ENCODE measurements around the gene NEGR1.
"Not testable (repeated sequence)": the region's sequence is repeated elsewhere in the genome, so short reads cannot be mapped to it uniquely, and the experiment has no call there.

Gene NEGR1

DNA sequence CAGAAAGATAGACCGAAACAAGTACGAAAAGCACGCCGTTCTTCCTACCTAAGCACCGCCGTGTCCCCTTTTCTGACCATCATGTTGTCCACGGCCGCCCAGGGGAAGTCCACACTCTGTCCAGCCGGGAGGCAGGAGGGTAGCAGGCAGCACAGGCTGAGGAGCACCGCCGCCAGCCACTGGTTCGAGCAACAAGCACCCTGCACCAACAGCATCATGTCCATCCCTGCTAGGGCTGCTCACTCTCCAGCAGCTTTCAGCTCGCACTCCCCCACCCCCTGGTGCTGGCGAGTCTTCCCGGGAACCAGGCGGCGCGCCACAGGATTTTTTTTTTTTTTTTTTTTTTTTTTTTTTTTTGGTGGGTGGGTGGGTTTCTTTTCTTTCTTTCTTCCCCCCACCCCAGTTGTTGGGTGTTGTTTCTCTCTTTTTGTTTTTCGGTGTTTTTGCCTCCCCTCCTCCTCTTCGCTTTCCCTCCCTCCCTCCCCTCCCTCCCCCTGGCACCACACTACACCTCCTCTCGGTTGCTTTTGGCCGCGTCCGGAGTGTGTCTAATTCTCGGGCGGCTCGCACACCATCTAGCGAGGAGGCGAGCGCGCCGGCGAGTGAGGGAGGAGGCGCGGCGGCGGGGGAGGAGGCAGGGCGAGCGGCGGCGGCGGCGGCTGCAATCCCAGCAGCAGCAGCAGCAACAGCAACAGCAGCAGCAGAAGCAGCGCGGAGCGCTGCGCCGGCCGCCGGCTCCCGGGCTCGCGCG, at the start of gene NEGR1:
Gene NEGR1, minus strand, starts transcription at position 269 of the 751 bp plus-strand sequence.
- peak; percentile 49 to 52 for DNase-seq

DNA sequence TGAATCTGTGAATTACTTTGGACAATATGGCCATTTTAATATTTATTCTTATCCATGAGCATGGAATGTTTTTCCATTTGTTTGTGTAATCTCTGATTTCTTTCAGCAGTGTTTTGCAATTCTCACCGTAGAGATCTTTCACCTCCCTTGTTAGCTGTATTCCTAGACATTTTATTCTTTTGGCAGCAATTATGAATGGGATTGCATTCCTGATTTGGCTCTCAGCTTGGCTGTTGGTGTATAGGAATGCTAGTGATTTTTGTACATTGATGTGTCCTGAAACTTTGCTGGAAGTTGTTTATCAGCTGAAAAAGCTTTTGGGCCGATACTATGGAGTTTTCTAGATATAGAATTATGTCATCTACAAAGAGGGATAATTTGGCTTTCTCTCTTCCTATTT, 44.2 kb upstream of the NEGR1 start:
- DNase-seq, result no peak

DNA sequence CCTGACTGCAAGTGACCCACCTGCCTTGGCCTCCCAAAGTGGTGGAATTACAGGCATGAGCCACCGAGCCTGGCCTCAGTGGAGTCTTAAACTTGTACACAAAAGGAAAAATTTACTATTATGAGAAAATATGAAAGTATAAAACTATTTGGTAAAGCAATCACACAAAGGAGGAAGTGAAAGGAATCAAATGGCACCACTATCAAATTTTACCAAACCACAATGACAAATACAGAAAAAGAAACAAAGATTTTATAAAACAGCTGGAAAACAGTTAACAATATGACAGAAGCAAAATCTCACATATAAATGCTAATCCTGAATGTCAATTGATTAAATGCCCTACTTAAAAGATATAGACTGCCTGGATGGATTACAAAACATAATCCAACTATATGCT, 42.1 kb upstream of the NEGR1 start:
- no peak for DNase-seq

DNA sequence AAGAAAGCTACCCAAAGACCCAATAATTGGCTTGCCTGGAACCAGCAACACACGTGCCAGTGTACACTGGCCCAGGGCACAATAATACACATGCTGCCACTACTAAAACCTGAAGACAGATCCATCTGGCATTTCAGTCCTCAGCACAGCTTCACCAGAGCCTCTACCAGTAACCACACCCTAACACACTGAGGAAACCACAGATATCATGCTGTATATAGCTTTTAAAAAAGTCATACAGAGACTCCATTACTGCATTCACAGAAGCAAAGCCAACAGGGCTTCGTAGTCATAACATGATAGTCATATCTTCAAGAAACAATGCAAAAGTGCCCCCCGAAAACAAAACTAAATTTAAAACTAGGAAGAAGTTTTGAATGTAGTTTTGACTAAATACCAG, 40.6 kb upstream of the NEGR1 start:
- DNase-seq, result no peak

DNA sequence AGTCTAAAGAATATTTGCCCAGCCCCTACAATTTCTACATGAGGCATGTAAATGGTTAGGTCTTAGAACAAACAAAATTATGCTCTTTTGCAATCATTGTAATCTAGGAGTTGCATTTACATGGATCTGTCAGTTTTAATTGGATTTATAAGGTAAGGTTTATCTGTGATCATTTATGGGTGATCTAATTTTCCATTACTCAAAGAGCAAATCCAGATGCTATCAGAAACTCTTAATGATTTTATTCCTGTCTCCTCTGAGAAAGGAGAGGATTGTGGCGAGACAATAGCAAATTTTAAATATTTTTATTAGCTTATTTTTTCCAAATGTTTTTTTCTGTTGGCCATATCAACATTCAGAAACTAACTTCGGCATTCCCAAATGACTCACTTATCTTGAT, 14.2 kb upstream of the NEGR1 start:
- no peak for DNase-seq

DNA sequence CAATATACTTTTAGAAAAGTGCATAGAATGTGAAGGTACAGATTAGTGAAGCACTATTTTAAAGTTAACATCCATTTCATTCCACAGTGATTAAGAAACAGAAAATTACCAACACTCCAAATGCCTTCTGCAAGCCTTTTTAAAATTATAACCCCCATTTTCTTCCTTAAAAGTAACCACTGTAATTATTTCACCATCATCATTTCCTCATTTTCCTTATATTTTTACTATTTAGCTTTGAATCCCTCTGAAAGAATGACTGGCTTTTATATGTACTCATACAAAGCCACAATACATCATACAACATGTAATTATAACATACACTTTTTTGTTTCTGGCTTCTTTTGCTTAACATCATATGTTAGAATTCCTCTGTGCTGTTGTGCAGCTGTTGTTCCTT, 6.5 kb upstream of the NEGR1 start:
- no peak for DNase-seq

DNA sequence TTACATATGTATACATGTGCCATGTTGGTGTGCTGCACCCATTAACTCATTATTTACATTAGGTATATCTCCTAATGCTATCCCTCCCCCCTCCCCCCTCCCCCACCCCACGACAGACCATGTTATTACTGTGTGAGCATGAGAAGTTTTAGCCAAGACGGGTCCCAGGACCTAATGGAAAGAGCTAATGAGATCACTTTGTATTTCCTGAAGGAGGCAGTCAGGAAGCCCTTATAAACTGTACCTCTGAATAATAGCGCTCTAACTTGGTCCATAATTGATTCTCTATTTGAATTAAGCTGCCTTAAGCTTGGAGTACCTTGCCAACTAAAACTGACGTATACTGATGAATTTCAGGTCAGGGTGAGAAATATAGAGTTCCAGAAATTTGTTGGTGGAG, 4.1 kb upstream of the NEGR1 start:
- DNase-seq, result no peak

DNA sequence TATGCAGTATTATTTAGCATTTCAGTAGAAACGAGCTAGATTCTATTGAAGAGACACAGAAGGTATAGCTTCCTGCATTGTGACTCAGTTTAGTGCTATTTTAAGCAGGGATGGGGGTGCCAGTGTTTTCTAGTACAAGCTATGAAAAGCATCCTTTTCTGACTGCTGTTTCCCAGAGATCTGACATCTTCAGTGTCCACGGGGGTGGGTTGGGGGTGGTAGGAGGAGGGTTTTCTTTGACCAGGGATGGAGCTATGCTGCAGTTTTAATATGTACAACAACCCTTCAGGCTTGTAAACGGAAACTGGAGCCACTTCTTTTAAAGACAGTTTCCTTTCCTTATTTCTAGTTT, 2.7 kb upstream of the NEGR1 start:
- no peak for DNase-seq

DNA sequence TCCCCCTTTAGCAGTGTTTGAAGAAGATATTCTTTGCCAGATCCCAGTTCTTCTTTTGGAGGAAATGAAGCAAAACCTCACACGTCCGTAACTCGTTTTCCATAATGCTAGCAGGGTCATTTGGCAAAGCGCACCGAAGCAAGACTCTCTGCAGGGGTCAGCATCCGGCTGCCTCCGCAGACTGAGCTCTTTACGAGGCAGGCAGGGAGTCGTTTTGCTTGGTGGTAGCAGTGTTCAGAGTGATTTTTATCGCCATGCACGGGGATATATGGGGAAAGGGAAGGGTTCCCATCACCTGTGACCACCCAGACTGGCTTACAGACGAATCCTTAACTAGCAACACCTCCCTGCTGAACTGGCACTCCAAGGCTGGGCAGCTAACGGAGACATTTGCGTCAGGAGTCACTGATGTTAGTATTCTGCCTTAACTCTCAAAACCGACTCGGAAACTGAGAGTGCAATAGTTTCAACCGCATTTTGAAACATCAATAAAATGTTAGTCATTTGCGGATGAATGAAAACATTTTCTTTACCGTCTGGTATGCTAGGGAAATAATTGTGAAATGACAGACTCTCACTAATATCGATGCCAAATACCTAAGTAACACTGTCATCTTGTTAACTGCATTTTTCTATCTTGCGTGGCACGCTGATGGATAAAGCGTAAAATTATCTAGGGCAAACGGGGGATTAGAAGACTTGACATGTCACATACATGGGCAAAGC, 2.2 kb upstream of the NEGR1 start:
- no peak for DNase-seq

DNA sequence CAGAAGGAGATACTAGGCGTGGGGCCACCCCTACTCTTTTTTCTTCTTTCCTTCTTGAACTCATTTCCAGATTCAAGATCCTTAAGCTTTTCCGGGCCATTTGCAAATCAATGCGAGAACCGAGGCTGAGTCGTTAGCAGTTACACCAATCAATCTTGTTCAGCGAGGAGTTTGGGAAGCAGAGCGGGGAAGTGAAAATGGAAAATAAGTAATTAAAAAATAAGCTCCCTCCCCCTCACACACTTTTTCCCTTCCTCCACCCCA, 1.7 kb upstream of the NEGR1 start:
- no peak for DNase-seq

DNA sequence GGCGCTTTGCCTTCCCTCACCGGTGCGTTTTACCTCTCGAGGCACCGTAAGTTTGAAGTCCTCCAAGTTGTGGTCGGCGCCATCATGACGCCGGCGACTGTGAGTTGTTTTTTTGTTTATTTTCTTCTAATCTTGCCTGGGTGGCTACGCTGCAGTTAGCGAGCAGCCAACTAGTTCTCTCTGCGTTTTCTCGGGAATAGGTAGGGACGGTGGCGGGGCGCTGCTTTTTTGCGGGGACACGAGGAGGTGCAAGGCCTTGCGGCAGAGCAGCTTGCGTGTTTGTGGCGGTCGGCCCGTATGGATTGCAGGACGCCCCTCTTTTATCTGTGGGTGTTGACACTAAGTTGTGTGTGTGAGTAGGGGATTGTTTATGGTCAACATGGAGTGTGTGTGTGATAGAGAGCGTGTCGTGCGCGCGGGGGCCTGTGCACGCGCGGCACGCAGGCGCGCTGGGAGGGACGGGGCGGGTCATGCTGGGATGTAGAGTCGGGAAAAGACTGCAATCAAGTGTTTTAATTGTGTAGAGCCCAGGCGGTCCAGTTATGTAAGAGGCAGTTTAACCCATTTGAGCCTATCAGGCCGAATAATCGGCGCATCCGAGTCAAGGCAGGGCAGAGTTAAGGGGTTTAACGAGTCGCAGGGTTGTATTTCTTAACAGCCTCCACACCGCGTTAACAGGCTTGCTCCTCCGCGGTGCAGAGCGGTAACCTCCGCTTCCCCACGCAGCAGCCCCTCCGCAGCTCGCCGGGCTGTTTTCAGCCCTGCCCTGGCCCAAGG, 1.2 kb upstream of the NEGR1 start:
- peak in 1 of 2 experiments; percentile 2 for DNase-seq

DNA sequence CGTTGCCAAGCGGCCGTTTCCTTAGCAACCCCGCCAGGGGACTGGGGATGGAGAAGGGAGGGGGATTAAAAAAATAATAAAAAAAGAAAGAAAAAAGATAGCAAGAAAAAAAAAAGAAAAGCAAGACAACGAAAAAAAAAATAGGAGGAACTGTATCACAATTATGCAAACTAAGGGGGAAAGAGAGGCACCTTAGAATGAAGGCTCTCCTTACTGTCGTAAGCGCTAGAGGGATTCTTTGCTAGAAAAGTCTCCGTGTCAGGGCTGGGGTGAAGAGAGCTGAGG, 625 bp upstream of the NEGR1 start:
- no peak for DNase-seq

DNA sequence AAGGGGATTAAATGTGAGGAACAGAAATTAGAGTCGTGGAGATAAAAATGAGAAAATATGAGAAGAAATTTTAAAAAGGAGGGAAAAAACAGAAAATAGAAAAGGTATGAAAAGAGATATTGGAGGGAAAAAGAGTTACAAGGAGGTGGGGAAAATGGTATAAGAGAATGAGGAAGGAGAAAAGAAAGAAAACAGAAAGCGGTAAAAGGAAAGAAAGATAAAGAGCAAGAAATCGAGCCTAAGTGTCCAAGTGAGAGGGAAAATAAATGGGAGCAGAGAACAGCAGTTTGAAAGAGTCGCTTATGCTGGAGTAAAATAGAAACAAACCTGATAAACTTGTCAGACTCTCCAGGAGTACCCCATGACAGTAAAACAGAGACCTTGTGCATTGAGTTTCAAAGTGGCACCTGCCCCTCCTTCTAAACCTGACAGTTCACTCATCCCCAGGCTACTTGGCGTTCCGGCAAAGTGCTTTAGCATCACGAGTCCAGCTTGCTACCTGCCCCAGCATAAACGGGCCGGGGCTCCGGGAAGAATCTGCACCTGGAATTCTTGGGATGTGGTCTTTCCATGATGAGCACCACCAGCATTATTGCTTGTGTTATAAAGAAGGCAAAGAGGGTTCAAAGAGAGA, 585 bp downstream of the NEGR1 start:
- DNase-seq, result no peak

DNA sequence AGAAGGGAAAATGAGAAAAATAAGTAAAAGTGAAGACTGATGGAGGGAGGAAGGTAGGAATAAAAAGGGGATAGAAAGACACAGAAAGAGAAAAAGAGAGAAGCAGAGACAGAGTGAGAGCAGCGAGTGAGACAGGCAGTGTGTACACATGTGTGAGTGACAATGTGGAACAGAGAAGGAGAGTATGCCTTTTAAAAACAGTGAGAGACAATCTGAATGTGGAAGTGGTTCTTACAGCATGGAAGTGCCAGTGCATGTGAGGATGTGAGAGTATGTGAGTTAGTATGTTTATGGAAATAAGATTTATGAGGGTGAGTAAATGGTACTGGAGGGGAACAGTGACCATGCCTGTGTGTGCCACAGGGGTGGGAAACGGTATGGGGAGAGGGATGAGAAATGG, 1.2 kb downstream of the NEGR1 start:
- no peak for DNase-seq

DNA sequence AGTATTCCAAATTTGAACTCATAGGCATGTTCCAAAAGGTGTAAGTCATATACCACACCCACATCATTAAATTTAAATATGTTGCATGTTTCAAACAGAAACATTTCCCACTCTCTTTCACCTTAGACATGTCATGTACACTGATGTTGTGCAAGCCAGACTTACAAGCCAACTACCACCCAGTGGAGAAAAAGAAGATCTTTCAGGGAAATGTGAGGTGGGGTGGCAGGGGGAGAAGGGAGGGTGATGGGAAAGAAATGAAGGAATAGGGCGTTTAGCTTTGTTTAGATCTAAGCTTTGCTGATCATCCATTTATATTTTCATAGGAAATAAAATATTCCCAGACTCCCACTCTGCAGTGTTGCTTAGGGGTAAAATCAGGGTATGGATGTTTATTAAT, 1.6 kb downstream of the NEGR1 start:
- DNase-seq, result no peak

DNA sequence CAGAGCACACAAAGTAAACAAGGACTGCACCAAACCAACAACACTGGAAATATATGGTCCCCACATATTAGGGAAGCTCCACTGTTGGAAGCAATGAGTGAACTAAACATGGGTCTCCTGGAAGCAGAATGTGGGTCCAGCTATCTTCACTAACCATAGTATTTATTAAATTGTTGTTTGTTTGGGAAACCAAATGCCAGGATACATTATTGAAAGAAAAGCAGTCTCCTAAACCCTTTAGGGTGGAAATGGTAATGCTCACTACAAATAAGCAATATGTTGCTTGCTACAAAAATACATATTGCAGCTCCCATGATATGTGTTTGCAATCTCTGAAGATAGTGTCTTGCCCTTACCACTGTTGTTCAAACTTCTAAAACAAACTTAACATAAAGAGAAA, 2.2 kb downstream of the NEGR1 start:
- DNase-seq, result no peak

DNA sequence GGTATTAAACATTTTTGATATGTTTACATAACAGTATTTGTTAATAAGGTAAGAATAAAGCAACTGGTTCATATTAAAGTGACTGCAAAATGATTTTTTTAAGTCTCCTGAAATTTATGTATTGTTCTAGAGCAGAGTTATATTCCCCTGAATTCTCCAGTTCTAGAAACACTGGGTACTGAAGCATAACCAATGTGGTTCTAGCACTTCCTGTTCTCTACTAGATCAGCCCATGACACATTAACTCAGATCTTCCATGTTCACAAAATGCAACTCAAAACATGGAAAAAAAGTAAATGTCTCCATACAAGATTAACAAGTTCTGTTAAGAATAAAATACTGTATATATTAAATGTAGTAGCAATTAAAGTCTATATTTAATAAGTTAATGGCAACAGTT, 3.9 kb downstream of the NEGR1 start:
- DNase-seq, result no peak

DNA sequence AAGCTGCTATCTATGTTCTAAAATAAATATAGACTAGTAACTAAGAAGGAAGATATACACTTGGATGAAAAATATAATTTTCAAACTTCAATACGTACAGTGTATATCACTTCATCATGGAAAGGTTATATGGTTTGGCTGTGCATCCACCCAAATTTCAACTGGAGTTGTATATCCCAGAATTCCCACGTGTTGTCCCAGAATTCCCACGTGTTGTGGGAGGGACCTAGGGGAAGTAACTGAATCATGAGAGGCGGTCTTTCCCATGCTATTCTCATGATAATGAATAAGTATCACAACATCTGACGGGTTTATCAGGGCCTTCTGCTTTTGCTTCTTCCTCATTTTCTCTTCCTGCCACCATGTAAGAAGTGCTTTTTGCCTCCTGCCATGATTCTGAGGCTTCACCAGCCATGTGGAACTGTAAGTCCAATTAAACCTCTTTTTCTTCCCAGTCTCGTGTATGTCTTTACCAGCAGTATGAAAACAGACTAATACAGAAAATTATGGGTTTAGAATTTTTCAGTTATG, 10.7 kb downstream of the NEGR1 start:
- DNase-seq, result no peak

DNA sequence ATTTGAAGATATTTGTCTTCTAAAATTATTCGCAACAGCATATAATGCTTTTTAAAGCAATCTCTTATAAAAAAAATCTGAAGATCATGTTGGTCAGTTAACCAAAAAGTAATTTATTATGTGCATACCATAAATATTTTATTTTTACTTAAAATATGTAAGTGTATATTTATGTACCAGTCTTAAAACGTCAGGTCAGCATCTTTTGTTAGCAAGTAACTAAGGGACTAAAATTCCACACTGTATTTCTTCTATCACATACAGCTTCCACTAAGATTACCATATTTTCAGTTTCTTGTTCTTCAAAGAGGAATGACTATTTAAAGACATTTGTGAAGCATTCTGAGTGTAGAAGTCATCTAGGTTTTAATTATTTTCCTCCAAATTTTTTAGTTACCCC, 19.6 kb downstream of the NEGR1 start:
- no peak for DNase-seq

DNA sequence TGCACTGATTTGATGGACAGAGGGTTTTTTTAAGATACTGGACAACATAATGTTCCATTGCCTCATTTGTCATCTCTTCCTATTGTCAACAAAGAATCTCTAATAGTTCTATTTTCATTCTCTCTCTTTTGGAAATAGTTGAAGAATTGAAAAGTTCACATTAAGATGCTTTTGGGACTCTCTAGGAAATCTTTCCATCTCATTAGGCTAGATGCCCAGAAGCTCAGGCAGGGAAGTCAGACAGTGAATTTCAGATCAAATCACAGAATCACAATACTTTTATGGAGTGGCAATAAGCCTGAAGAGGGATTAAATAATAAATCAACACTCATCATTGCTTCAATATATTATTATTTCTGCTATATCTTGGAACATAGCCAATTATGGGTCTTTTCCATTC, 29.2 kb downstream of the NEGR1 start:
- no peak for DNase-seq

DNA sequence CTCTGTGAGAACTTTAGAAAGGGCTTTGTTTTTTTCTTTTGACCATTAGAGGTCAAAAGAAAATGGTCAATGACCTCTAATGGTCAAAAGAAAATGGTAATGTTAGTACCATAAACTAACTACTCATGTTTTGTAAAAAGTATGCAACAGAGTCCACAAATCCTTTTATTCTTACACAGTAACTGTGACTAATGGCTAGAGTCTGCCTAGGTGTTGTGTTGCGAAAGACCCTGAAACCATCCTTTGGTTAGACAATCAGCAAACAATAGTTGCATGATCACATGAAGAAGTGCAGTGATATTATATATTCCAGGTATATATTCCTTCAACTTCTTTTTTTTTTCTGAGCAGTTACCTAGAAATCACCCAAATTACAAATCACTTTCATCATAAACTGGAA, 40.9 kb downstream of the NEGR1 start:
- no peak for DNase-seq

DNA sequence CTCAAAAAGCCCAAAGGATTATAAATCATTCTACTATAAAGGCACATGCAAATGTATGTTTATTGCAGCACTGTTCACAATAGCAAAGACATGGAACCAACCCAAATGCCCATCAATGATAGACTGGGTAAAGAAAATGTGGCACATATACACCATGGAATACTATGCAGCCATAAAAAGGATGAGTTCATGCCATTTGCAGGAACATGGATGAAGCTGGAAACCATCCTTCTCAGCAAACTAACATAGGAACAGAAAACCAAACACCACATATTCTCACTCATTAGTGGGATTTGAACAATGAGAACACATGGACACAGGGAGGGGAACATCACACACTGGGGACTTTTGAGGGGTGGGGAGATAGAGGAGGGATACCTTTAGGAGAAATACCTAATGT, 46.4 kb downstream of the NEGR1 start:
- not testable (repeated sequence) for DNase-seq

DNA sequence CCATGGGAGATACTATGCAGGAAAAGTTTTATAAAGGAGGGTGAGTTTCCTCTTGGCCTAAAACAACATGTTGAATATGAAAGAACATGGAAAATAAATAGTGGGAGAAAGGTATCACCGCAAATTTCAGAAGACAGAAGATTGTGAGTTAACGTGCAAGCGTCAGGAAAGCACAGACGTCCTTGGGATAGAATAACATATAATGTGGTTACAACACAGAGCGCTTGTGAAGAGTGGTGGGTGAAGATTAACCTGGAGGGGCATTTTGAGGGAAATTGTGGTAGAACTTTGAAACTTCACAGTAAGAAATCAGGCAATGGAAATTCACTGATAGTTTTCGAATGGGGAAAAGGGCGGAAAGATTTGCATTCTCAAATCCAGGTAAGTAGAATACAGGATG, 47.3 kb downstream of the NEGR1 start:
- no peak for DNase-seq

DNA sequence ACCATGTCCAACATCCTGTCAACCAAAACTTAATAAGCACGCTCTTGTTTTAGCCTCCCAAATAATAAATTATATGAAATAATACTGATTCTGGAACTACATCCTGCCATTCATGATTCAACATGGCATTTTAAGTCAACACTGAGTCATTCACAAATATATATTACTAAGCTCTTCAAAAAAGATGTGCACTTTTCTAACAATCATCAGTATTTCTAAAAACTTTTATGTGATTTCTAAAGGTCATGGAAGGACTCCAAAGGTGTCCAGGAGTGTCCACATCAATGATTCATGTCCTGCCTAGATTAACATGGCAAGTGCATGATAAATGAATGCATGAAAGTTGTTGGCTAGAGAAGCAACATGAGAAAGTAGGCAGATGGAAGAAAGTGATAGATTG, 51.6 kb downstream of the NEGR1 start:
- no peak for DNase-seq
